Fibroblast of villous mesenchyme (primary cell): ENCODE data around the gene CTNNA1. TPM values are rescaled to one million over a fixed set of nuclear protein-coding genes. Genes with fewer than 3 reads are reported as not detected.

Source experiments
- DNase-seq: peaks from one replicate; pipeline ENCODE4 v3.0.0-alpha.2; 2010; ENCODE audit warnings: low read depth
- H3K4me3 ChIP-seq: 2 replicates; pipeline ENCODE4 v1.5.1; 2011; ENCODE audit warnings: low read depth, mild to moderate bottlenecking, low read length
- total RNA-seq: library from RNA; depleted of rRNA; stranded (reverse); fragments of >200 nt; gene quantifications from 2 replicates; pipeline ENCODE4 v1.2.3, GENCODE V29; 2012
- TF ChIP-seq, protein P1 (sequence below): IDR thresholded peaks from 2 replicates; pipeline ENCODE4 v1.5.1; 2012; ENCODE audit warnings: low read depth, mild to moderate bottlenecking, low read length; ENCODE audit not compliant: insufficient read depth

CTNNA1 gene
- total RNA-seq, 1 donor = 461 TPM

DNA sequence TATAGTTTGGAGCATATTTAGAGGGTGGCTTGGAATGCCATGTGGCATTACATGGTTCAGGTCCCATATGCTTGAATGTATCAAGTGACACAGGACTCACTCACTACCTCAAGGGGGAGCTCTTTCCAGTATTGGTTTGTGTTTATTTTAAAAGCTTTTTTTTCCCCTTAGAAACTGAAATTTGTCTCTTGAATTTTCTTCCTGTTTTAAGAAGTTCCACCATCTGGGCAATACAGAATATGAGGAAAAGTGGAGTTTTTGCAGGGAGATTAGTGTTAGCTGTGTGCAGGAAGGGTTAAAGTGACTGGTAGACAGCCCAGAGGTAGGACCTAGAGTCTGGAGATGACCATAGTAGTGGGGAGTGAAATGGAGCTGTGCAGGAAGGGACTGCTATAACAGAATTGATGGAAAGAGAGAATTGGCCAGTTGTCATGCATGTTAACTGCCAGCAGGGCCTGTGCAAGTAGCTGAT is 36.6 kb downstream of the CTNNA1 start:
- peak; percentile 47 for DNase-seq
- TF ChIP-seq, protein P1, sequence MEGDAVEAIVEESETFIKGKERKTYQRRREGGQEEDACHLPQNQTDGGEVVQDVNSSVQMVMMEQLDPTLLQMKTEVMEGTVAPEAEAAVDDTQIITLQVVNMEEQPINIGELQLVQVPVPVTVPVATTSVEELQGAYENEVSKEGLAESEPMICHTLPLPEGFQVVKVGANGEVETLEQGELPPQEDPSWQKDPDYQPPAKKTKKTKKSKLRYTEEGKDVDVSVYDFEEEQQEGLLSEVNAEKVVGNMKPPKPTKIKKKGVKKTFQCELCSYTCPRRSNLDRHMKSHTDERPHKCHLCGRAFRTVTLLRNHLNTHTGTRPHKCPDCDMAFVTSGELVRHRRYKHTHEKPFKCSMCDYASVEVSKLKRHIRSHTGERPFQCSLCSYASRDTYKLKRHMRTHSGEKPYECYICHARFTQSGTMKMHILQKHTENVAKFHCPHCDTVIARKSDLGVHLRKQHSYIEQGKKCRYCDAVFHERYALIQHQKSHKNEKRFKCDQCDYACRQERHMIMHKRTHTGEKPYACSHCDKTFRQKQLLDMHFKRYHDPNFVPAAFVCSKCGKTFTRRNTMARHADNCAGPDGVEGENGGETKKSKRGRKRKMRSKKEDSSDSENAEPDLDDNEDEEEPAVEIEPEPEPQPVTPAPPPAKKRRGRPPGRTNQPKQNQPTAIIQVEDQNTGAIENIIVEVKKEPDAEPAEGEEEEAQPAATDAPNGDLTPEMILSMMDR = peak; percentile 71
- no peak overlapping the region for H3K4me3 ChIP-seq

DNA sequence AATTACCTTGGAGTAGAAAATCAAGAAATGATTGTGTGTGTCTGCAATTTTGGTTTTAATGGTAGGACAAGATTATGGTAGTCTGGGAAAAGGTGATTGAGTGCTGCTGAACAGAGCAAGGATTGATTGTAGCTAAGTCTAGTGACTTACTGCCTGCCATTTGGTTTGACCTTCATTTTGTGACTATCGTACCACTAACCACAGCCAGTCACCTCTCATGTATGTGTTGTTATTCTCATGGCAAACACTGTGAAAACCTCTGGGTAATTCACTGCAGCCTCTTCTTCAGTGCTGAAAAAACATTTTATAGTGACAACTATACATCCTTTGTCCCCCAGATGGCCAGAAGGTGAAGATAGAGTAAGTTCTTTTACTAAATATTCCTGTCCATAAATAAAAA is 37.5 kb downstream of the CTNNA1 start:
- no peak for DNase-seq

GRCh38 chr5:138792195-138792790 is 39.1 kb downstream of the CTNNA1 start:
- TF ChIP-seq, protein P1 = no peak
- no peak for DNase-seq
- no peak overlapping the region for H3K4me3 ChIP-seq

More for the DNA sequence above, 37.5 kb downstream of the CTNNA1 start:
- TF ChIP-seq, protein P1 = no peak
- no peak overlapping the region for H3K4me3 ChIP-seq

DNA sequence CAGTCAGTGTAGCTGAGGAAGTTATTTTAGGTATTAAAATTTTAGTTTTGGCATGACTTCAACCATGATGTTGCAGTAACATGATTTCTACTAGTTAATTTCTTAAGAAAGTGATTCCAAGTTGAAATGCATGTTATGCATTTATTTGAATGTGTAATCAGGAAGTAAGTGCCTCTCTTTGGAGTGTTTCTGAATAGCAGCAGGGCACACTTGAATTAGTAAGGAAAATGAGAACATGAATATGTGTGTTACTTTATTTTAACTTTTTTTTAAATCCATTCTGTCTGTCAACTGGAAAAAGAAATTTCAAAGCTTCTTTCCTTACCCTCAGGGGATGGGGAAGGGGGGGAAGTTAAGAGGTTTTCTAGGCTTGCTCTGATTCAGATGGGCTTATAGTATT is 40.4 kb downstream of the CTNNA1 start:
- TF ChIP-seq, protein P1 = no peak
- no peak overlapping the region for H3K4me3 ChIP-seq
- DNase-seq = no peak

GRCh38 chr5:138803285-138803684 is 50.1 kb downstream of the CTNNA1 start:
- H3K4me3 ChIP-seq = no peak overlapping the region
- TF ChIP-seq, protein P1 = no peak
- peak; percentile 38 for DNase-seq

GRCh38 chr5:138803935-138804334 is 50.7 kb downstream of the CTNNA1 start:
- no peak overlapping the region for H3K4me3 ChIP-seq
- TF ChIP-seq, protein P1 = no peak
- no peak for DNase-seq

- no peak for DNase-seq
- H3K4me3 ChIP-seq = no peak overlapping the region
- TF ChIP-seq, protein P1 = no peak
These were observed 51.9 kb downstream of the CTNNA1 start for GRCh38 chr5:138805096-138805495.
